ENCODE measurements around the gene SPATA33.

Gene SPATA33

DNA sequence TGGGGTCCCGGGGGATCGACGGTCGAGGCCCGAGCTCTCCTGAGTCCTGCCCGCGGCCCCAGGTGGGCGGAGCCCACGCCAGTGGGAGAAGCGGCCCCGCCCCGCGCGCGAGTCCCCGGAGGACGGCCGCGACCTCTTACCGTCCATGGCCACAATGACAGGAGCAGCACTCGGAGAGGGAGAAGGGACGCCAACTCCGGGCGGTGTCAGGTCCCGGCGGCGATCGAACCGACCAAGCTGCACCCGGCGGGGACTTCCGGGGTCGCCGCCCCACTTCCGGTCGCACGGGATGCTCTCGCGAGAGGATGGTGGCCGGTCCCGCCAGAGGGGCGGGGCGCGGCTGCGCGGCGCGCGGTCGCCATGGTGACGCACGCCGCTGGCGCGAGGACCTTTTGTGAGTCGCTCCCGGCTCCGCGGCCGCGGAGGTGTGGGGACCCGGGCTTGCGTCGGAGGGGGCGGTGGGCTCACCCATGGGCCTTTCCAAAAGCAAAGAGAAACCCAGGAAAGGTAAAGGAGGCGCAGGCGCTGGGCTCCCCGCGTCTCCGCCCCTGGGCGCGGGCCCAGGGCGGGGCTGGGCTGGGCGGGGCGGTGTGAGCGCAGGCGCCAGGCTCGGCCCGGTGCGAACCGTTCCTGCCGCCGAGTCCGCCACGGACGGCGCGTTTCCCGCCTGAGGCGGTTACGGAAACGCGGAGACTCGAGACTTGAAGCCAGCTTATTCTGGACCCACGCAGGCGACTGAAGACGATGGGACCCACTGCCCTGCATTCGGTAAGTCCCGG lies at the start of gene SPATA33, which contains the start of gene CHMP1A:
SPATA33 (plus strand) TSS at position 395 of the 779 bp plus-strand sequence; CDS start at position 471, 76 bp downstream.
CHMP1A (minus strand) TSS at position 267 of the 779 bp plus-strand sequence; CDS start at position 147, 120 bp downstream.
- peak within 1 kb of the TSS; percentile 97 for H3K4me3 ChIP-seq (ENCODE audit: low read length)
- TF ChIP-seq, protein P1, sequence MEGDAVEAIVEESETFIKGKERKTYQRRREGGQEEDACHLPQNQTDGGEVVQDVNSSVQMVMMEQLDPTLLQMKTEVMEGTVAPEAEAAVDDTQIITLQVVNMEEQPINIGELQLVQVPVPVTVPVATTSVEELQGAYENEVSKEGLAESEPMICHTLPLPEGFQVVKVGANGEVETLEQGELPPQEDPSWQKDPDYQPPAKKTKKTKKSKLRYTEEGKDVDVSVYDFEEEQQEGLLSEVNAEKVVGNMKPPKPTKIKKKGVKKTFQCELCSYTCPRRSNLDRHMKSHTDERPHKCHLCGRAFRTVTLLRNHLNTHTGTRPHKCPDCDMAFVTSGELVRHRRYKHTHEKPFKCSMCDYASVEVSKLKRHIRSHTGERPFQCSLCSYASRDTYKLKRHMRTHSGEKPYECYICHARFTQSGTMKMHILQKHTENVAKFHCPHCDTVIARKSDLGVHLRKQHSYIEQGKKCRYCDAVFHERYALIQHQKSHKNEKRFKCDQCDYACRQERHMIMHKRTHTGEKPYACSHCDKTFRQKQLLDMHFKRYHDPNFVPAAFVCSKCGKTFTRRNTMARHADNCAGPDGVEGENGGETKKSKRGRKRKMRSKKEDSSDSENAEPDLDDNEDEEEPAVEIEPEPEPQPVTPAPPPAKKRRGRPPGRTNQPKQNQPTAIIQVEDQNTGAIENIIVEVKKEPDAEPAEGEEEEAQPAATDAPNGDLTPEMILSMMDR (conservative IDR thresholded peaks at IDR 0.05; ENCODE audit: low read depth, low read length): no peak
- DNase-seq (ENCODE audit: low read depth): peak; percentile 34

DNA sequence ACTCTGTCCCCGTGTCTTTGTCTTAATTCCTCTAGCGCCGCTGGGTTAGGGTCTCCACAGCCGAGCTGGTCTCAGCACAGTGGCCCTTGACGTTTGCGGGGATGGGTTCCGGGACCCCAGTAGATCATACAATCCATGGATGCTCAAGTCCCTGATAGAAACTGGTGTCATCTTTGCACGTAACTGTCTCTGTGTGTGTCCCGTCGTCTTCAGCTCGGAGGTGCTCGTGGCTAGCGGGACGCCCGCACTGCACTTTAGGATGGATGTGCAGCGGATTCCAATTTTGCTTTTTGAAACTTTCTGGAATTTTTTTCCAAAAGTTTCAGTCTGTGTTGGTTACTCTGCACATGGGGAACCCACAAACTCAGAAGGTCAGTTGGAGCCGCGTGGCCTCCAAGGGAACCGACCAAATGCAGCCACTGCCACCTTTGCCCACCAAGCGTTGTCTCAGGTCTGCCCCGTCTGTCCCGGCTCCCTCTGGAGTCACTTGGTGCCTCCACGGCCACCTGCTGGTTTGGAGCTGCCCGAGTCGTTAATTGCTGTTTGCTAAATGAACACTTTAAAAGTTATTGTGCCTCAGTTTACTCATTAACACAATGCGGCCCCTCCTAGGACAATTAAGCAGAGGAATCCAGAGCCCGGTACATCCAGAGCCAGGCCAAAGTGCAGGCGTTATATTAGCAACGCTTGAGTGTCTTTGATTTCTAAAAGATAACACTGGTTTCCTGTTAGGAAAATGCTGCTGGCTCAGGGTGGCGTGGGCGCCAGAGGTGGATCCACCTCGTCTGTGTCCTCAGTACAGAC lies 49.5 kb upstream of the SPATA33 start:
- DNase-seq (ENCODE audit: low read depth): no peak
- TF ChIP-seq, protein P1 (conservative IDR thresholded peaks at IDR 0.05; ENCODE audit: low read depth, low read length): no peak
- no peak overlapping the region for H3K4me3 ChIP-seq (ENCODE audit: low read length)

DNA sequence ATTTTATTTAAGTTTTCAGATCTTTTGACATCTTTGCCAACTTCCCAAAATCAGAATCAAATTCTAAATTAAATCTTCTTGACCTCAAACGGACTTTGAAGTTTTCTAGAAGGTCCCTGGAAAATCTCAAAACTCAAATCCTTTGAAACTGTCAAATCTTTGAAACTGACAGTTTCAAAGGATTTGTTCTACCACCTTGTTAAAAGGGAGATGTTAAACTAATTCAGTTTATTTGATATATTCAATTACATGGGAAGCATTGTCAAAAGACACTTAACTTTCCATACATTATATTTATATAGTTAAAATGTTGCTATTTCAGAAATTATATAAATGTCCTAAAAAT lies 47.6 kb upstream of the SPATA33 start:
- DNase-seq (ENCODE audit: low read depth): no peak
- no peak overlapping the region for H3K4me3 ChIP-seq (ENCODE audit: low read length)
- TF ChIP-seq, protein P1 (conservative IDR thresholded peaks at IDR 0.05; ENCODE audit: low read depth, low read length): no peak

DNA sequence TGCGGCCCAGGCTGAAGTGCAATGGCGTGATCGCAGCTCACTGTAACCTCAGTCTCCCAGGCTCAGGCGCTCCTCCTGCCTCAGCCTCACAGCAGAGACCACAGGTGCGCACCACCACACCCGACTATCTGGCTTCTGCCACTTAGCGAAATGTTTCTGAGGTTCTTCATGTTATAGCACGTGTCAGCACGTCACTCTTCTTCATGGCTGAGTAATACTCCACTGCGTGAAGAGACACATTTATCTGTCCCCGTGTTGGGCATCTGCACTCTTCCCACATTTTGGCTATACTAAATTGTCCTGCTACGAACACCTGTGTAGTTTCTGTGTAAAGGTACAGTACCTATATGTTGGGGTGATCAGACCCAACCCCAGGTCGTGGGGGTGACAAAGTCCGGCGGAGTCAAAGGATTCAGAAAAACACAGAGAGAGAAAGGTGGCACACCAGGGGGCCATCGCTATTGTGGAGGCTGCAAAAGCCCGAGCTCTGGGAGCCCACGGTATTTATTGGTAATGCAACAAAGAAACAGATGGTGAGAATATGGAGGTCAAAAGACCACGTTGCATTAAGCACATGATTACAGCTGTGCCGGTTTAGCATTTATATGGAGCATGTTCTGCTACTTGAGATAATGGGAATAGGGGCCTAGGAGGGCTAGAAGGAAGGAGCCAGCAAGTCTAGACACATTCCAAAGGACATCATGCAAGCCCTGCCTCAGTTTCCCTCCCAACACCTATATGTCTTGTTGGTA lies 45.0 kb upstream of the SPATA33 start:
- no peak overlapping the region for H3K4me3 ChIP-seq (ENCODE audit: low read length)
- no peak for DNase-seq (ENCODE audit: low read depth)
- TF ChIP-seq, protein P1 (conservative IDR thresholded peaks at IDR 0.05; ENCODE audit: low read depth, low read length): no peak

DNA sequence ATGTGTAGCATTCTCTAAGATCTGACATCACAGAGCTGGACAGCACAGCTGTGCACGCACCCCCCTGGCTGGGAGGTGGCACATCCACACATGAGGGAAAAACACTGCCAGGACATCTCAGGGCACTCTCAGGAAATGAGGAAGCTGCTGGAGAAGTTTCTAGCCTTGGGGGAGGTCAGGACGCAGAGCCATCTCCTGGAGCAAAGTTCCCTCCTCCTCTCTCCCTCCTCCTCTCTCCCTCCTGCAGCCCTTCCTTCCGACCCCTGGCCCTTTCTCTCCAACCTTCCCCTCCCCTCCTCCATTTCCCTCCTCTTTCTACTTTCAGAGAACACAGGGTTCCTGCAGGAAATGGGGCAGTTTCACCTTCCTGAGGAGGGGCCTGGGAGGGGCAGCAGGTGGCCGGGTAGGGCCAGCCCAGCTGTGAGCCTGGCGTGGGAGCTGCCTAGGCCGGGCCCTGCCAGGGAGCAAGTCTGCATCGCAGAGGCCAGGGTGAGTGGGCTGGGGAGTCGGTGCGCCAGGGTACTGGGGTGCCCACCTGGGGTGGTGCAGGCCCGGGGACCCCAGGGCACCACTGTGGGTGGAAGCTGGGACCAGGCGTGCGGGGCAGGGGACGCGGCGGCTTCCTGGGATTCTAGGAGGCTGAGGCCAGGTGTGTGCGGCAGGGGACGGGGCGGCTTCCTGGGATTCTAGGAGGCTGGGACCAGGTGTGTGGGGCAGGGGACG lies 44.2 kb upstream of the SPATA33 start, which contains the start of gene DPEP1:
DPEP1 (plus strand) TSS at position 412 of the 723 bp plus-strand sequence. CDS start 16,769 bp downstream, outside the sequence.
- no peak within 1 kb of the TSS for H3K4me3 ChIP-seq (ENCODE audit: low read length)
- TF ChIP-seq, protein P1 (conservative IDR thresholded peaks at IDR 0.05; ENCODE audit: low read depth, low read length): no peak
- no peak for DNase-seq (ENCODE audit: low read depth)

DNA sequence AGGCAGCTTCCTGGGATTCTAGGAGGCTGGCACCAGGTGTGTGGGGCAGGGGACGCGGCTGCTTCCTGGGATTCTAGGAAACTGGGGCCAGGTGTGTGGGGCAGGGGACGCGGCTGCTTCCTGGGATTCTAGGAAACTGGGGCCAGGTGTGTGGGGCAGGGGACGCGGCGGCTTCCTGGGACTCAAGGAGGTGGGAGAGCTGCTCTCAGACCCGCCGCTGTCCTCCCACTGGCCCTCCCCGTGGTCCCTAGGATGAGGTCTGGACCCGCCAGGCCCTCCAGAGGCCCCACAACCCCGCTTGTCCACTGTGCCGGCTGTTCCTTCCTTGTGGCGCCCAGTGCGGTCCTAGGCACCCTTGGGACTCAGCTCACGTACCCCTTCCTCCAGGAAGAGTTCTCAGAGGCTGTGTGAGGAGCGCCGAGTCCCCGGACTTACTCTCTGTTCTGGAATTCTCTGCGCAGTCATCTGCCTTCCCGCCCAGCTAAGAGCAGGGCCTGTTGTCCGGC lies 43.6 kb upstream of the SPATA33 start:
- DNase-seq (ENCODE audit: low read depth): no peak
- no peak overlapping the region for H3K4me3 ChIP-seq (ENCODE audit: low read length)
- TF ChIP-seq, protein P1 (conservative IDR thresholded peaks at IDR 0.05; ENCODE audit: low read depth, low read length): no peak
